Measurements from ENCODE around the gene HCLS1.

Gene HCLS1

DNA sequence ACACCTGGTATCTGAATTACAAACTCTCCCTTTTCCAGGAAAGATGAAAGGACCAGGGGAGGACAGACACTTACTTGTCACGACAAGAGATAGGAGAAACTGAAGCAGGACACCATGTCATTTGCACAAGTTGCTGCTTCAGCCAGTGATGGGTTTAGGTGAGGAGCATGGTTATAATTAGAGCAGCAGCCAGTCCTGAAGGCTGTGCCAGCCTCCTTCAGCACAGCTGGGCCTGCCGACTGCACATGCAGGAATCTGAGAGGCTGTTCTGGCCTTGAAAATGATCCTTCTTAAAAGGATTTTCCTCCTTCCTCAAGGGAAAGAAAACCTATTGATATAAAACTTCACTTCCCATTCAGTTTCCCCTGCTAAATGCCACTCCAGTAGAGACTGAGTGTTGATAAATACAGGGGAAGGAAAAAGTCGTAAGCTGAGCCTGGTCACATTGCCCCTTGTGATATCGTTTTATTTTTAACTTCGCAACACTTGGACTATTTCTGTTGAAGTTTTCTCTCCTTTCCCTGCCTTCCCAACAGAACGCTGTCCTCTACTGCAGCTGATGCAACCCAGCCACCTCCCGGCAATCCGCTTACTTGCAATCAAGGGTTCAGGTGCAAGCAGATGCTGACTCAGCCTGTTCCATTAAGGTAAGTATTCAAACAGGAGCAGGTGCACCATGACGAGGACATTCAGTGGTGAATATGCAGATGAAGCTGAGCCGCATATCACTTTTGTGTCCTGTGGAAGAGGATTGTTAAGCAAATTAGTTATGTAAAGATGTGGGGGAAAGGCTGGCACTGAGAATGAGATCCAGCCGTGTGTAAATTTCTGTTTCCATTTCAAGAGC lies 67.6 kb downstream of the HCLS1 start, which contains the start of gene FBXO40:
Gene FBXO40 (plus strand): TSS at position 524 of the 847 bp plus-strand sequence. CDS start 27,197 bp downstream, outside the sequence.
- Histone ChIP-seq H3K4me1 (ENCODE audit: control insufficient read depth, insufficient read depth, low read length) (no peaks in the 10 kb centered on the region), H3K9me3 (ENCODE audit: control insufficient read depth, insufficient read depth, low read depth, low read length) (no peaks in the 10 kb centered on the region), H3K27ac (ENCODE audit: extremely low read depth, low read depth, low read length) (no peak within 1 kb of the TSS), H3K36me3 (ENCODE audit: control insufficient read depth in 2 of 2, insufficient read depth in 1 of 2, low read length in 2 of 2) (no peaks in the 10 kb centered on the region), H3K4me3 (ENCODE audit: low read depth, low read length) (no peak within 1 kb of the TSS)
- POLR2A ChIA-PET = no interaction called here
- TF ChIP-seq, protein P1, sequence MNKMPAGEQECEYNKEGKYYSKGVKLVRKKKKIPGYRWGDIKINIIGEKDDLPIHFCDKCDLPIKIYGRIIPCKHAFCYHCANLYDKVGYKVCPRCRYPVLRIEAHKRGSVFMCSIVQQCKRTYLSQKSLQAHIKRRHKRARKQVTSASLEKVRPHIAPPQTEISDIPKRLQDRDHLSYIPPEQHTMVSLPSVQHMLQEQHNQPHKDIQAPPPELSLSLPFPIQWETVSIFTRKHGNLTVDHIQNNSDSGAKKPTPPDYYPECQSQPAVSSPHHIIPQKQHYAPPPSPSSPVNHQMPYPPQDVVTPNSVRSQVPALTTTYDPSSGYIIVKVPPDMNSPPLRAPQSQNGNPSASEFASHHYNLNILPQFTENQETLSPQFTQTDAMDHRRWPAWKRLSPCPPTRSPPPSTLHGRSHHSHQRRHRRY (tag by site-specific recombination; IDR thresholded peaks at IDR 0.05) = no peak
- no peak for TF ChIP-seq ZNF571 (tag by site-specific recombination; IDR thresholded peaks at IDR 0.05)
- CTCF ChIA-PET = interaction anchor here (0.6 to 0.7 kb wide), 2 partner anchors 18 to 88 kb away, joined by 3 to 7 read pairs; no protein-coding TSS in a partner anchor

DNA sequence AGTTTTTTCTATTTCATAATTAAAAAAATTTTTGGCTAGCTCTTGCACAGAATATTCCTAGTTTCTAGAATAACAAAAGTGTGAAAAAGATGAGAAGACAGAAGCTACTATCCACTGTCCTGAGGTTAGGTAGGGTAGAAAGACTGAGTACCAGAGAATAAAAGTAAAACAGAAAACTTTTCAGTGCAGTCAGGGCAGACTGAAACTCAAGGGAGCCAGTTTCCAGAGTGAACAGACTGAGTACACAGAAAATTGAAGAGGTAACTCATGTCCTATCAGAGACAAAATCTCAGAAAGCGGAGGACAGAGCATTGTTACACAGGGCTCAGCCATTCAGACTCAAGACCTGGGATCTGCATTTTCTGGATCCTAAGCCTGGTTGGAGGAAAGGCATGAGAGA lies 76.3 kb downstream of the HCLS1 start:
- ChIA-PET CTCF (no interaction called here), POLR2A (no interaction called here)
- no peaks in the 10 kb centered on the region for H3K4me1 ChIP-seq (ENCODE audit: control insufficient read depth, insufficient read depth, low read length)
- H3K36me3 ChIP-seq (ENCODE audit: control insufficient read depth in 2 of 2, insufficient read depth in 1 of 2, low read length in 2 of 2) = no peaks in the 10 kb centered on the region
- H3K27ac ChIP-seq (ENCODE audit: extremely low read depth, low read depth, low read length) = no peak overlapping the region
- H3K4me3 ChIP-seq (ENCODE audit: low read depth, low read length) = no peak overlapping the region
- H3K9me3 ChIP-seq (ENCODE audit: control insufficient read depth, insufficient read depth, low read depth, low read length) = no peaks in the 10 kb centered on the region
- no peak for TF ChIP-seq ZNF629 (tag by site-specific recombination; IDR thresholded peaks at IDR 0.05)
- TF ChIP-seq ZNF843 (tag by site-specific recombination; IDR thresholded peaks at IDR 0.05) = no peak
- no peak for TF ChIP-seq GLI4 (tag by site-specific recombination; IDR thresholded peaks at IDR 0.05)
- TF ChIP-seq, protein P2, sequence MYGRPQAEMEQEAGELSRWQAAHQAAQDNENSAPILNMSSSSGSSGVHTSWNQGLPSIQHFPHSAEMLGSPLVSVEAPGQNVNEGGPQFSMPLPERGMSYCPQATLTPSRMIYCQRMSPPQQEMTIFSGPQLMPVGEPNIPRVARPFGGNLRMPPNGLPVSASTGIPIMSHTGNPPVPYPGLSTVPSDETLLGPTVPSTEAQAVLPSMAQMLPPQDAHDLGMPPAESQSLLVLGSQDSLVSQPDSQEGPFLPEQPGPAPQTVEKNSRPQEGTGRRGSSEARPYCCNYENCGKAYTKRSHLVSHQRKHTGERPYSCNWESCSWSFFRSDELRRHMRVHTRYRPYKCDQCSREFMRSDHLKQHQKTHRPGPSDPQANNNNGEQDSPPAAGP (tag by site-specific recombination; IDR thresholded peaks at IDR 0.05) = no peak
- no peak for TF ChIP-seq ZNF660 (tag by site-specific recombination; IDR thresholded peaks at IDR 0.05)
- TF ChIP-seq ZNF701 (tag by site-specific recombination; IDR thresholded peaks at IDR 0.05) = no peak
- TF ChIP-seq ZNF623 (tag by site-specific recombination; IDR thresholded peaks at IDR 0.05) = no peak
- no peak for TF ChIP-seq ZNF548 (tag by site-specific recombination; IDR thresholded peaks at IDR 0.05)
- TF ChIP-seq TRIM28 (IDR thresholded peaks at IDR 0.05; ENCODE audit: borderline replicate concordance, low read length) = no peak
- TF ChIP-seq, protein P3, sequence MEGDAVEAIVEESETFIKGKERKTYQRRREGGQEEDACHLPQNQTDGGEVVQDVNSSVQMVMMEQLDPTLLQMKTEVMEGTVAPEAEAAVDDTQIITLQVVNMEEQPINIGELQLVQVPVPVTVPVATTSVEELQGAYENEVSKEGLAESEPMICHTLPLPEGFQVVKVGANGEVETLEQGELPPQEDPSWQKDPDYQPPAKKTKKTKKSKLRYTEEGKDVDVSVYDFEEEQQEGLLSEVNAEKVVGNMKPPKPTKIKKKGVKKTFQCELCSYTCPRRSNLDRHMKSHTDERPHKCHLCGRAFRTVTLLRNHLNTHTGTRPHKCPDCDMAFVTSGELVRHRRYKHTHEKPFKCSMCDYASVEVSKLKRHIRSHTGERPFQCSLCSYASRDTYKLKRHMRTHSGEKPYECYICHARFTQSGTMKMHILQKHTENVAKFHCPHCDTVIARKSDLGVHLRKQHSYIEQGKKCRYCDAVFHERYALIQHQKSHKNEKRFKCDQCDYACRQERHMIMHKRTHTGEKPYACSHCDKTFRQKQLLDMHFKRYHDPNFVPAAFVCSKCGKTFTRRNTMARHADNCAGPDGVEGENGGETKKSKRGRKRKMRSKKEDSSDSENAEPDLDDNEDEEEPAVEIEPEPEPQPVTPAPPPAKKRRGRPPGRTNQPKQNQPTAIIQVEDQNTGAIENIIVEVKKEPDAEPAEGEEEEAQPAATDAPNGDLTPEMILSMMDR (tag by site-specific recombination; IDR thresholded peaks at IDR 0.05) = no peak
- no peak for TF ChIP-seq SCRT1 (tag by site-specific recombination; IDR thresholded peaks at IDR 0.05; ENCODE audit: borderline replicate concordance)
- no peak for TF ChIP-seq ZNF121 (tag by site-specific recombination; IDR thresholded peaks at IDR 0.05)
- TF ChIP-seq ZNF146 (tag by site-specific recombination; IDR thresholded peaks at IDR 0.05) = no peak
- TF ChIP-seq ZBTB48 (tag by site-specific recombination; IDR thresholded peaks at IDR 0.05) = no peak

DNA sequence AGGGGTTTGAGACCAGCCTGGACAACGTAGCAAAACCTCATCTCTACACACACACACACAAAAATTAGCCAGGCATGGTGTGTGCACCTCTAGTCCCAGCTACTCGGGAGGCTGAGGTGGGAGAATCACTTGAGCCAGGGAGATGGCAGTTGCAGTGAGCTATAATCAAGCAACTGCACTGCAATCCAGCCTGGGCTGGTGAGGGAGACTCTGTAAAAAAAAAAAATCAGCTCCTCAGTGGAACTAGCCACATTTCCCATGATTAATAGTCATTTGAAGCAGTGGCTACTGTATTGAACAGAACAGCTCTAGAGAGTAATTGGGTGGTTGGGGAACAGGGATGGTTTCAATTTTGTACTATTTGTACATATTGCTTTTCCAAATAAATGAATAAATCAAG lies 79.0 kb downstream of the HCLS1 start:
- ChIA-PET CTCF (no interaction called here), POLR2A (no interaction called here)
- Histone ChIP-seq H3K27ac (ENCODE audit: extremely low read depth, low read depth, low read length) (no peak overlapping the region), H3K4me3 (ENCODE audit: low read depth, low read length) (no peak overlapping the region), H3K4me1 (ENCODE audit: control insufficient read depth, insufficient read depth, low read length) (no peaks in the 10 kb centered on the region), H3K36me3 (ENCODE audit: control insufficient read depth in 2 of 2, insufficient read depth in 1 of 2, low read length in 2 of 2) (no peaks in the 10 kb centered on the region), H3K9me3 (ENCODE audit: control insufficient read depth, insufficient read depth, low read depth, low read length) (no peaks in the 10 kb centered on the region)
- TF ChIP-seq ZNF10 (tag by site-specific recombination; IDR thresholded peaks at IDR 0.05) (no peak), ZFP37 (tag by site-specific recombination; IDR thresholded peaks at IDR 0.05) (no peak), ZNF660 (tag by site-specific recombination; IDR thresholded peaks at IDR 0.05) (no peak), ZNF785 (tag by site-specific recombination; IDR thresholded peaks at IDR 0.05) (no peak), SETDB1 (IDR thresholded peaks at IDR 0.05; ENCODE audit: insufficient read length, low read length) (no peak), ZNF629 (tag by site-specific recombination; IDR thresholded peaks at IDR 0.05) (no peak), ZNF549 (tag by site-specific recombination; IDR thresholded peaks at IDR 0.05) (no peak), GFI1B (tag by site-specific recombination; IDR thresholded peaks at IDR 0.05) (no peak)
